NT2/D1 (cell line): Measurements from ENCODE around the gene ZNHIT2.

Experiments
- SUZ12 ChIP-seq: IDR thresholded peaks from 2 replicates; pipeline ENCODE4 v1.6.1; 2011; ENCODE audit not compliant: insufficient read length, insufficient read depth; ENCODE audit errors: extremely low read depth
- YY1 ChIP-seq: IDR thresholded peaks from 2 replicates; pipeline ENCODE4 v1.6.1; 2011; ENCODE audit not compliant: insufficient read length, insufficient read depth
- ZNF274 ChIP-seq: IDR thresholded peaks from 2 replicates; pipeline ENCODE4 v1.6.1; 2011; ENCODE audit warnings: mild to moderate bottlenecking, low read depth, low read length

DNA sequence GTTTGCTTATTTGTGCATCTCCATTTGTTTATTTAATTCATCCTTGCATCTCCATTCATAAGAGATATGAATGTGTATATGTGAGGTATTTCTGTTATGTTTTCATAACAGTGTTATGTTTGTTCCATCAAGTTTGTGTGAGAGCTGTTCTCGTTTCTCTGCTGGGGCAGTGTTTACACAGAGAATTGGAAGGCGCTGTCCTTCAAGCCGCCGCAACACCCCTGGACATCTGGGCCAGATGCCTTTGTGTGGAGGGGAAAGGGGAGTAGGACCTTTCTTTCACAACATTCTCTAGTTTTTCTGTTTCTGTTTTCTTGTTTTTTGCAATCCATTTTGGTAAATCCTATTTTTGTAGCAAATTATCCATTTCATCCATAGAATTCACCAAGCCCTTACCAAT lies 12.9 kb downstream of the ZNHIT2 start:
- no peak for TF ChIP-seq ZNF274
- no peak for TF ChIP-seq YY1
- no peak for TF ChIP-seq SUZ12
